GM21723 (cell line): ENCODE measurements around the gene SMIM15.
A peak's percentile ranks its signal among the peaks of the same experiment; 100 is the strongest.
"Not testable (repeated sequence)": the region's sequence is repeated elsewhere in the genome, so short reads cannot be mapped to it uniquely, and the experiment has no call there.

Experiments
- ATAC-seq: cut with Tn5 transposase; IDR thresholded peaks from one replicate; pipeline ENCODE4 v1.9.1; 2021; ENCODE audit warnings: mild to moderate bottlenecking, moderate library complexity; ENCODE audit not compliant: unreplicated experiment

Gene SMIM15

DNA sequence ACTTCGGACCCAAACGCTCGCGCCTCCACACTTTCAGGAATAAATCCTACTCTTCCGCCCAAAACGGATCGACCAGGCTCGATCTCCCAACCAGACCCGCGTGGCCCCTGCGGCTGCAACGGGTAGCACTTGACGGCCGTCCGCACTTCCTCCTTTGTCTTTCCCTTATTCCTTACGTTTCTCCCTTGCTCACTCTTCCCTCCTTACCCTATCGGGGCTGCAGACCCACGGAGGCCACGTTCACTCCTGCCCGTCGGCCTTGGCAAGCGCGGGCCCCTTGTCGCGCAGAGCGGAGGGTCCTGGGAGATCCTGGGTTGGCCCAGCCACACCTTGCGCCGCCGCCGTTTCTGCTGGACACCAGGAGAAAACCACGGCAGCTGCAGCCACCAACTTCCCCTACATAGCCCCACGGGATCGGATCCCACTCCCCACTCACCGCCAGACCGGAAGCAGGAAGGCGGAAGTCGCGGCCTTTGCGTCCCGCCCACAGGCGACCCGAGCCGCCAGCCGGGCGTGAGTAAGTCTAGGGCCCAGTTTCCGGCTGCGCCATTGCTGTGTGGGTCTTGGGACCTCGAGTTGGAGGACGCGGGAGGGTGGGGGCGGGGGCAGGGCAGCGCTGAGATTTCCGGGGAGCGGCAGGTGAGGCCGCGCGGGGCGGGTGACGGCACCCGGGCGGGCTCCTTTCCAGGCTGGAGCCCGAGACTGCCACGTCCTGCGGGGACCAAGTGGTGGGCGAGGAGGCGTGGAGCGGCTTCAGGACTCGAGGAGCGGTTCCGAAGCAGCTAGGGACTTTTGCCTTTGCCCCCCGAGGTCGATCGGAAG lies at the start of gene SMIM15:
TSS of gene SMIM15 (minus strand) at position 459 of the 822 bp plus-strand sequence. CDS start 2,297 bp downstream, outside the sequence.
- ATAC-seq = peak; percentile 98

- no peak for ATAC-seq
Observed at GRCh38 chr5:61207884-61208283, 45.6 kb upstream of the SMIM15 start.

DNA sequence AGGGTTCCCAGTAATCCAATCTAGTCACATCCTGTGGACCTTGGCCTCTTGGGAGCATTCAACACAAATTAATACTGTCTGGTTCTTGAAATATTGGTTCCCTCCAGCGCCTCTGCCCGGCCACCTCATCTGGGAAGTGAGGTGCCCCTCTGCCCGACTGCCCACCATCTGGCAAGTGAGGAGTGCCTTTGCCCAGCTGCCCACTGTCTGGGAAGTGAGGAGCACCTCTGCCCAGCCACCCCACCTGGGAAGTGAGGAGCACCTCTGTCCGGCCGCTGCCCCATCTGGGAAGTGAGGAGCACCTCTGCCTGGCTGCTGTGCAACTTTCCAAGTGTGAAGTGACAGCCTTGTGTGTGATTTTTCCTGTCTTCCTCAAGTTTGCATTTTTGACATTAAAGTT lies 42.7 kb upstream of the SMIM15 start:
- no peak for ATAC-seq

DNA sequence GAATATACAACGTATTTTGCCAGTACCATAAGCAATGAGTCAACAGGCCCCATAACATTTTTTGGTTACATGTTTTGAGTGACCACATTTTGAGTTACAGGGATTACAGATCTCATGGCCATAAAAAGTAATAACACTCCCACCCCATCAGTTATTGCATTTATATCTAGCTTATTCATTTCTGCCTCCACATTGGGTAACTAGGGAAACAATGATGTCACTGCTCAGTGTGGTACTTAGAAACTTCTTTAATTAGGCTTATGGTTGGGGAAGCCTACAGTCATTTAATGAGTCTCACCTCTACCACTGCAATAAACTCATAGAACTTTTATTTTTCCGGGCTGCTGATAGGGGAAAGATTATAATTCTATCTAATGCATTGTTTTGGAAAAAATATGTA lies 39.9 kb upstream of the SMIM15 start:
- no peak for ATAC-seq

- ATAC-seq = peak; percentile 68
Observed at GRCh38 chr5:61200582-61201155, 38.4 kb upstream of the SMIM15 start.

GRCh38 chr5:61198606-61199005 lies 36.3 kb upstream of the SMIM15 start:
- ATAC-seq = no peak

DNA sequence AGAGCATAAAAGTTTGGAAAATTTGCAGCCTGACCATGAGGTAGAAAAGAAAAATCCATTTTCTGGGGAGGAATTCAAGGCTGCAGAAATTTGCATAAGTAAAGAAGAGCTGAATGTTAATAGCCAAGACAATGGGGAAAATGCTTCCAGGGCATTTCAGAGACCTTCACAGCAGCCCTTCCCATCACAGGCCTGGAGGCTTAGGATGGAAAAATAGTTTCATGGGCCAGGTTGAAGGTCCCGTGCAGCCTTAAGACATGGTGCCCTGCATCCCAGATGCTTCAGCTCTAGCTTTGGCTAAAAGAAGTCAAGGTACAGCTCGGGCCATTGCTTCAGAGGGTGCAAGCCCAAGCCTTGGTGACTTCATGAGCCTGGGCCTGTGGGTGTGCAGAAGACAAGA lies 25.6 kb upstream of the SMIM15 start:
- not testable (repeated sequence) for ATAC-seq

DNA sequence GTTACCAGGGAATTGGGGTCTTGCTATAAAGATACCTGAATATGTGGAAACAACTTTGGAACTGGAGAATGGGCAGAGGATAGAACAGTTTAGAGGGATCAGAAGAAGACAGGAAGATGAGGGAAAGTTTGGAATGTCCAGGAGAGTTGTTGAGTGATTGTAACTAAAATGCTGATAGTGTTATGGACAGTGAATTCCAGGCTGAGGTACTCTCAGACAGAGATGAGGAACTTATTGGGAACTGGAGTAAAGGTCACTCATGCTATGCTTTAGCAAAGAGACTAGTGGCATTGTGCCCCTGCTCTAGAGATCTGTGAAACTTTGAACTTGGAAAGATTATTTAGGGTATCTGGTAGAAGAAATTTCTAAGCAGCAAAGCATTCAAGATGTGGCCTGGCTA lies 25.1 kb upstream of the SMIM15 start:
- ATAC-seq = not testable (repeated sequence)

DNA sequence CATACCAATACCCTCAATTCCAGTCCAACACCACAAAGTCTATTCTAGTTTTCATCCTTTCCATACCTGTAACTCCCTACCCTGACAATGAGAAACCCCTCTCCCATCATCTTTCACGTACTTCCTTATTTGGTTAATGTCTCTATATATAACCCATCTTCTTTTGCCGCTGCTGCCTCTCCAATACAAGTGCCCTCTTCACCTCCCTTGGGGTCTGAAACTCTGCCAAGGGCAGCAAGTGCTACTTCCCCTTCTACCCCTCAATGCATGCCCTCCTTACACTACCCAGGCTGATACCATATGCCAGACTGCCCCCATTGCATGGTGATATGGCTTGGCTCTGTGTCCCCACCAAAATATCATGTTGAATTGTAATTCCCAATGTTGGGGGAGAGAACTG lies 24.4 kb upstream of the SMIM15 start:
- ATAC-seq = no peak

DNA sequence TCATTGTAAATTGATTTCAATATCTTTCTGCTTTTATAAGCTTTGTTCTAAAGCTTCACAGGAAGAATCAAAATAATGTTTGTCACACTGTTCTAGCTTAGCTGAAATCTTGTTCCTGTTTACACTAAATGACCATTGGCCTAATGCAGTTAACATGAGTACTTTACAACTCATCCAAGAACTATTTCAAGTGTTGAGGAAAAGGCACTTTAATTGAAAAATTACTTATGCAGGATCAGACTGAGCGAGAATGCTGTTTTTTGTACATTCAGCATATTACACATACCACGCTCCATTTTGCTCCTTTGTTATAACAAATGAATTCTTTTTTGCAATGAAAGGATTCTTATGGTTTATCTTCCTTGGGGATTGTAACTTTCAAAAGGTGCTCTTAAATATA lies 22.4 kb upstream of the SMIM15 start:
- ATAC-seq = no peak

DNA sequence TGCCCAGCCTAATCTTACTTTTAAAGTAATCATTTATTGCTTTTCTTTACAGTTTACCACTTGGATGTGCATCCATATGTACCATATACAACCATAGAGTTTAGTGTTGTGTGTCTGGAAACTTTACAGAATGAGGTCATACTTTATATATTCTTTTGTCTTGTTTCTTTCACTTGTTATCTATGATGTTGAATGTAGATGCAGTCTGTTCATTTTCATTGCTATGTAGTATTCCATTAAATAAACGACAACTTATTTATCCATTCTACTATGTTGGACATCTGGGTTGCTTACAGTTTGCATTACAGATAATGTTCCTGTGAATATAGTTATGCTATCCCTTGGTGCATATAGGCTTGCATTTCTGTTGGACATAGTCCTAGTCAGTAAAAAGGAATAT lies 21.3 kb upstream of the SMIM15 start:
- ATAC-seq = no peak

DNA sequence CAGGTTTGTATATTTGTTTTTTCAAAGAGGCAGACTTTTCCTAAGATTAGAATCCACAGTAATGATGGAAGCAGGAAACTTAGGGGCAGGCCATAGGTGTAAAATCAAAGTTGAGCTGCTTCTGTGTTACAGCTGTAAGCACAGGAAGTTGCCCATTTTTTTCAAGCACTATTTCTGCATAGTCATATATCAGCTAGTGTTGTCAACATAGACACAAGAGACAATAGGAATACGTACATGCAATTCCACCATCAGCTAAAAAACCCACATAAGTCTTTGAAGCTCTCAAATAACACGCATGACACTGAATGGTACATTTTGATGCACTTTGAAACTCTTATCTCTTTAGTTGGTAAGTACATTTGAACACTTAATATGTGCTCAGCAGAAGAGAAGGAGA lies 20.2 kb upstream of the SMIM15 start:
- ATAC-seq = no peak

DNA sequence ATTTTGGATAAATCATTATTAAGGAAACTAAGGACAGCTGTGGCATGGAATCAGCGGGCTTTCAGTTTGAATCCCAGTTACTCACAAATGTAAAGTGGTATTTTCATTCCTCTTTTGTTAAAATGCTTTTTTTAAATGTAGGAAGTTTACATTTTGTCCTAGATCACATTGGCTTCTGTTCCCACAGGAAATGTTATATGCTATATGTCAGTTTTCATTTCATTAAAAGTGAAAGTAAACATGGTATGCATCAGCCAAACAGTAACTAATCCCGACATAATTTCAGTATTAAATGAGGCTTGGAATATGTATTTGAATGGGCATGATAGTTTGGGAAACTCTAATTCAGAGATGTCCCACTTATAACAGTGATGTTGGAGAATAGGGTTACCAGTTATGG lies 18.6 kb upstream of the SMIM15 start:
- no peak for ATAC-seq

- no peak for ATAC-seq
Observed at GRCh38 chr5:61178702-61179101, 16.4 kb upstream of the SMIM15 start.

DNA sequence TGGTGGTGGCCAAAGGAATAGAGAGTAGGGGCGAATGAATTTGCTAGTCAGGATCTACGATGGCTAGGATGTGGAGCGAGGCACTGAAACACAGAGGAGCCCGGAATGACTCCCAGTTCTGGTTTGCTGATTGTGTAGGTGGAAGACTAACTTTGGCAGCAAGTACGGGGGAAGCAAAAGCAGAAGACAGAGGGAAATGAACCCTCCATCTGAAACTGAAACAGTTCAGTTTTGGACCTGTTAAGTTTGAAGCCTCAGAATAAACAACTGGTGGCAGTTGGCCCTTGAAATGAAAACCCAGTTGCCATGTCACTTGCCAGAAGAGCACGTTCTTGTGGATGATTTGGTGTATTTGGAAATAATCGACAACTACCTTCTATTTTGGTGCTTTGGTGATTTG lies 15.4 kb upstream of the SMIM15 start:
- ATAC-seq = peak; percentile 91

GRCh38 chr5:61177070-61177469 lies 14.8 kb upstream of the SMIM15 start:
- no peak for ATAC-seq

DNA sequence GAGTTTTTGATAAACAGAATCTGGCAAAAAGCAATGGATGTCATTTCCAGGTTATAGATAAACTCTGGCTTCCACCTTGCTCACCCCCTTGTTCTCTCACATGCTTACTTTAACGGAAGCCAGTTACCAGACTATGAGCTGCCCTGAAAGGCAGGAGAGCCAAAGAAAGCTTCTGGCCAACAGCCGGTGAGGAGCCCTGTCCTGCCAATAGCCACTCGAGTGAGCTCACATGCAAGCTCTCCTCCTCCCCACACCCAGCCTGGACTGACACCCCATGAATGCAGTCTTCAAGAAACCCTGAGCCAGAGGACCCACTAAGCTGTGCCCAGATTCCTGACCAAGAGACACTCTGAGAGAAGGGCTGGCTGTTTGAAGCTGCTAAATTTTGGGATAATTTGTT lies 14.4 kb upstream of the SMIM15 start:
- no peak for ATAC-seq

- ATAC-seq = no peak
Observed at GRCh38 chr5:61171479-61171878, 9.2 kb upstream of the SMIM15 start.

GRCh38 chr5:61168951-61169350 lies 6.7 kb upstream of the SMIM15 start:
- no peak for ATAC-seq

DNA sequence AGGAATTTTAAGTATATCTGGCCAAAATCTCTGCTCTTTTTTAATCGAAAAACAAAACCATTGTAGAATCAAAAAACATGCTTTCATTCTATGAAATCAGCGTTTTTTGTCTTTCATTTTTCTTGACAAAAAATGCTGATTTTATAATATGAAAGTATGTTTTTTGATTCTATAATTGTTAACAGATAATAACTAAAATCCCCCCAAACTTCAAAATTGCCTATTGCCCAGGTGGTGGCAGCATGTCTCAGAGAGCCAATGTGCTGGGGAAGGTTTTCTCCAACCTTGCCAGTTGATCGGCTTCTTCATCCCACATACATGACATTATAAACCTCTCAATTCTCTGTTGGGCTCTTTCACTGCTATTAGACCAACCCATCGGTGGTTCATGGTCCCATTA lies 5.1 kb upstream of the SMIM15 start:
- no peak for ATAC-seq

DNA sequence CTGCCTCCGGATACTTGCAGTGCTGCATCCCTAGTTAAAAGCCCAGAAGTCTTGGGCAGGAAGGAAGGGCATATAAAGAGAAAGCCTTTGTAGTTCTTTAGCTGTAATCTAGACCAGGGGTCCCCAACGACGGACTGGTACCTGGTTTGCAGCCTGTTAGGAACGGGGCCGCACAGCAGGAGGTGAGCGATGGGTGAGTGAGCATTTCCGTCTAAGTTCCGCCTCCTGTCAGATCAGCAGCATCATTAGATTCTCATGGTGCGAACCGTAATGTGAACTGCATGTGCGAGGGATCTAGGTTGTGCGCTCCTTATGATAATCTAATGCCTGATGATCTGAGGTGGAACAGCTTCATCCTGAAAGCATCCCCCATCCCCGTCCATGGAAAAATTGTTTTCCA lies 1.6 kb upstream of the SMIM15 start:
- no peak for ATAC-seq

DNA sequence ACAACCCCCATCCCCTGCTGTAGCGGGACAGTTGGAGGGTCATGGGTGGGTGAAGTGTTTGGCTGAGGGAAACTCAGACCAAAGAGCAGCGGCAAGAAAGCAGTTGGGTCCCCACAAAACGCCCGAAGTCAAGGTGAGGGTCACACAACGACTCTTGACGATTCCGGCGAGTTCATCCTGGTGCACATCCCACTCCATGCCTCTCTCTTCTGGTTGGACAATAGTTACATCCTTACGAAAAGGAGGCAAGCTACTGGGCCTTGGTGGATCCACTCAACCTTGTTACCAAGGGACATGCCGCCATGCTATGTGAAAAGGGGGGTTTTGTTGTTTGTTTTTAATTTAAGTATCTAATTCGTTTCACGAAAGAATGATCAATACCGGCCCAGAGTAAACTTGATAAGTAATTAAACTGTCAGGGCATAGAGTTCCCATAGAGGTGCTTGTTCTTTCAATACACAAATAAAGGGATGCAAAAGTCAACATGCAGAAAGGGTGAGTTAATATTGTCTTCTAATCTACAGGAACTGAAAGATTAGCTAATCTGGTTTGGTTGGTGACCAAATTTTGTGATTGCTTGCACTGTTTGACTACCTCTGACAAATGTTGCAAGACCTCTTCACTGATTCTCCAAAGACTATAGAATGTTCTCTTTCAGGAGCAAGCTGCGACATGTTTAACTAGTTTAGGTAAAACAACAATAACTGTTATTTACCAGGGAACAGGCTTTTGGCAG lies 732 bp upstream of the SMIM15 start:
- no peak for ATAC-seq
